Lower leg skin (tissue), 3 donors: ENCODE data around the gene FUS.

ENCODE experiments used
- POLR2A ChIP-seq, 2 donors: fragments of 450-650 bp; IDR thresholded peaks; one replicate each; pipeline ENCODE4 v1.6.1; 2016 to 2017; ENCODE audit warnings: antibody characterized with exemption in 2 of 2, mild to moderate bottlenecking in 1 of 2, moderate library complexity in 1 of 2
- TF ChIP-seq, protein P1 (sequence below), 3 donors: fragments of 450-650 bp; IDR thresholded peaks; one replicate each; pipeline ENCODE4 v1.5.1; 2016; ENCODE audit warnings: antibody characterized with exemption in 3 of 3, mild to moderate bottlenecking in 3 of 3, moderate library complexity in 2 of 3

DNA sequence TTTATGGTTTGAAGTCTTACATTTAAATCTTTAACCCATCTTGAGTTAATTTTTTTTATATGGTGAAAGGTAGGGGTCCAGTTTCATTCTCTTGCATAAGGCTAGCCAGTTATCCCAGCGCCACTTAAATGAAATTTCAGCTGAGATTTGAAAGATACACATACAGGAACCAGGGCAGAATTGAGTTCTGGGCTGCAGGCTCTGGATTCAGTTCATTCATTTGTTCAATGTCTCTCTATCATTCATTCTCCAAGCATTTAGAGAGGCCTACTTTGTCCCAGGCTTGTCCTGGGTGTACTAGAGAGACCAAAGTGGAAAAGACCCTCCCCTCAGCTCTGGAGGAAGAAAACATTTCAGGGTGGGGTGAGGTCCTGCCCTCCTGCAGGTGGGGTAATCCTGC is 33.4 kb downstream of the FUS start:
- no peak for TF ChIP-seq POLR2A (IDR thresholded peaks at IDR 0.05)
- TF ChIP-seq, protein P1, sequence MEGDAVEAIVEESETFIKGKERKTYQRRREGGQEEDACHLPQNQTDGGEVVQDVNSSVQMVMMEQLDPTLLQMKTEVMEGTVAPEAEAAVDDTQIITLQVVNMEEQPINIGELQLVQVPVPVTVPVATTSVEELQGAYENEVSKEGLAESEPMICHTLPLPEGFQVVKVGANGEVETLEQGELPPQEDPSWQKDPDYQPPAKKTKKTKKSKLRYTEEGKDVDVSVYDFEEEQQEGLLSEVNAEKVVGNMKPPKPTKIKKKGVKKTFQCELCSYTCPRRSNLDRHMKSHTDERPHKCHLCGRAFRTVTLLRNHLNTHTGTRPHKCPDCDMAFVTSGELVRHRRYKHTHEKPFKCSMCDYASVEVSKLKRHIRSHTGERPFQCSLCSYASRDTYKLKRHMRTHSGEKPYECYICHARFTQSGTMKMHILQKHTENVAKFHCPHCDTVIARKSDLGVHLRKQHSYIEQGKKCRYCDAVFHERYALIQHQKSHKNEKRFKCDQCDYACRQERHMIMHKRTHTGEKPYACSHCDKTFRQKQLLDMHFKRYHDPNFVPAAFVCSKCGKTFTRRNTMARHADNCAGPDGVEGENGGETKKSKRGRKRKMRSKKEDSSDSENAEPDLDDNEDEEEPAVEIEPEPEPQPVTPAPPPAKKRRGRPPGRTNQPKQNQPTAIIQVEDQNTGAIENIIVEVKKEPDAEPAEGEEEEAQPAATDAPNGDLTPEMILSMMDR (IDR thresholded peaks at IDR 0.05), result no peak
